Naive thymus-derived CD4-positive, alpha-beta T cell (primary cell): Measurements from ENCODE around the gene RSRC1. TPM values are rescaled to one million over a fixed set of nuclear protein-coding genes. Genes with fewer than 3 reads are reported as not detected.

Source experiments
- ATAC-seq: fragments of 150-1000 bp; cut with Tn5 transposase; 2 replicates; pipeline ENCODE4 v1.10.0; 2021; ENCODE audit warnings: mild to moderate bottlenecking, moderate library complexity
- CTCF ChIA-PET: fragments of 350-600 bp; sonication (Branson Sonifier 250); formaldehyde crosslinking; loops from one replicate; lab custom pipeline; 2021; ENCODE audit warnings: antibody characterized with exemption; lab: Charles Lee
- POLR2A ChIA-PET: fragments of 350-600 bp; sonication (Branson Sonifier 250); formaldehyde crosslinking; loops from one replicate; lab custom pipeline; 2021; ENCODE audit warnings: antibody characterized with exemption, inconsistent platforms; lab: Charles Lee
- DNase-seq, 9 donors: peaks; one replicate each; pipeline versions ENCODE4 v3.0.0 to v3.0.0-alpha.2; 2020 to 2022; ENCODE audit warnings: mixed read lengths in 1 of 9
- H3K27ac ChIP-seq: one replicate; pipeline ENCODE4 v1.7.0; 2013; ENCODE audit warnings: mild to moderate bottlenecking, low read depth, low read length, moderate library complexity
- H3K27me3 ChIP-seq, 2 donors: one replicate each; pipeline ENCODE4 v1.7.0; 2013; ENCODE audit warnings: low read length in 2 of 2, mild to moderate bottlenecking in 2 of 2, moderate library complexity in 2 of 2; ENCODE audit not compliant: control insufficient read depth in 2 of 2, insufficient read depth in 2 of 2
- H3K36me3 ChIP-seq, 3 experiments: 1 replicate in 2 of 3; 2 replicates in 1 of 3; pipeline ENCODE4 v1.7.0; 2013; ENCODE audit warnings: low read length in 3 of 3, mild to moderate bottlenecking in 3 of 3, moderate library complexity in 1 of 3; ENCODE audit not compliant: insufficient read depth in 3 of 3, control insufficient read depth in 2 of 3
- H3K4me1 ChIP-seq, 2 donors: one replicate each; pipeline ENCODE4 v1.7.0; 2013; ENCODE audit warnings: low read length in 2 of 2, mild to moderate bottlenecking in 2 of 2, moderate library complexity in 1 of 2; ENCODE audit not compliant: control insufficient read depth in 2 of 2, insufficient read depth in 2 of 2
- H3K4me3 ChIP-seq: 2 replicates; pipeline ENCODE4 v1.7.0; 2013; ENCODE audit warnings: mild to moderate bottlenecking, low read length
- H3K9me3 ChIP-seq, 3 experiments: 1 replicate in 2 of 3; 2 replicates in 1 of 3; pipeline ENCODE4 v1.7.0; 2013; ENCODE audit warnings: low read length in 3 of 3; ENCODE audit not compliant: control insufficient read depth in 2 of 3
- H3K27ac Mint-ChIP-seq, 9 donors: one replicate each; pipeline ENCODE4 v1.8.0; 2020 to 2022; ENCODE audit warnings: mixed read lengths in 9 of 9, mild to moderate bottlenecking in 8 of 9, moderate library complexity in 5 of 9, inconsistent platforms in 2 of 9
- H3K27me3 Mint-ChIP-seq, 5 donors: one replicate each; pipeline ENCODE4 v1.8.0; 2021 to 2022; ENCODE audit warnings: mixed read lengths in 5 of 5, mild to moderate bottlenecking in 1 of 5
- H3K36me3 Mint-ChIP-seq, 5 donors: one replicate each; pipeline ENCODE4 v1.8.0; 2020 to 2022; ENCODE audit warnings: mixed read lengths in 5 of 5, mild to moderate bottlenecking in 3 of 5, inconsistent platforms in 1 of 5
- H3K4me1 Mint-ChIP-seq, 7 donors: one replicate each; pipeline ENCODE4 v1.8.0; 2020 to 2022; ENCODE audit warnings: mixed read lengths in 7 of 7, mild to moderate bottlenecking in 3 of 7, inconsistent platforms in 1 of 7
- H3K4me3 Mint-ChIP-seq, 10 donors: one replicate each; pipeline ENCODE4 v1.8.0; 2020 to 2022; ENCODE audit warnings: mild to moderate bottlenecking in 10 of 10, mixed read lengths in 10 of 10, moderate library complexity in 6 of 10, inconsistent platforms in 2 of 10
- H3K9me3 Mint-ChIP-seq, 11 donors: one replicate each; pipeline ENCODE4 v1.8.0; 2020 to 2022; ENCODE audit warnings: mixed read lengths in 11 of 11, mild to moderate bottlenecking in 4 of 11, inconsistent platforms in 1 of 11, moderate library complexity in 1 of 11
- intact Hi-C, 2 donors: fragments of 100-400 bp; cut with micrococcal nuclease; formaldehyde crosslinking; loops; one replicate each; pipeline ENCODE4 v1.15.1; 2023
- polyA plus RNA-seq, 2 donors: library from polyadenylated mRNA; unstranded; fragments of 300-500 nt; fragmentation: Illumina TruSeq; gene quantifications; one replicate each; pipeline ENCODE4 v1.2.3, GENCODE V29; 2021
- total RNA-seq, 6 experiments: library from RNA in 5 of 6; stranded (reverse) in 5 of 6; gene quantifications; 1 replicate in 5 of 6; 2 replicates in 1 of 6; pipeline ENCODE4 v1.2.3 and lab custom pipeline; 2021 to 2026

The RSRC1 gene
- total and polyA plus RNA-seq, 7 experiments from 2014 or later: 30.0 to 45.0 (median 37.4) TPM

GRCh38 chr3:158181096-158181495 is 71.2 kb downstream of the RSRC1 start:
- Histone ChIP-seq H3K4me3 (no peak overlapping the region), H3K27ac (no peak overlapping the region), H3K27me3 (no peaks in the 10 kb centered on the region), H3K36me3 (no peaks in the 10 kb centered on the region), H3K4me1 (no peaks in the 10 kb centered on the region), H3K9me3 (no peaks in the 10 kb centered on the region)
- no peak overlapping the region for H3K27ac Mint-ChIP-seq
- peaks cover 5 to 39% (median 21%) of the 10 kb centered on the region in 5 donors for H3K36me3 Mint-ChIP-seq
- ATAC-seq (no peak), DNase-seq (no peak)
- intact Hi-C loops: no loop called here
- H3K4me3 Mint-ChIP-seq: no peak overlapping the region
- H3K9me3 Mint-ChIP-seq: peaks cover 0 to 42% (median 7%) of the 10 kb centered on the region in 11 donors
- peaks cover 0 to 25% (median 8%) of the 10 kb centered on the region in 7 donors for H3K4me1 Mint-ChIP-seq
- CTCF ChIA-PET: no interaction called here
- no peaks in the 10 kb centered on the region for H3K27me3 Mint-ChIP-seq
- POLR2A ChIA-PET: no interaction called here

GRCh38 chr3:158185711-158186110 is 75.8 kb downstream of the RSRC1 start:
- peaks cover 0 to 11% (median 0%) of the 10 kb centered on the region in 11 donors for H3K9me3 Mint-ChIP-seq
- no peak overlapping the region for H3K4me3 ChIP-seq
- H3K36me3 Mint-ChIP-seq: peaks cover 0 to 28% (median 19%) of the 10 kb centered on the region in 5 donors
- POLR2A ChIA-PET: no interaction called here
- no peaks in the 10 kb centered on the region for H3K27me3 Mint-ChIP-seq
- no peaks in the 10 kb centered on the region for H3K9me3 ChIP-seq
- H3K27ac Mint-ChIP-seq: no peak overlapping the region
- CTCF ChIA-PET: no interaction called here
- DNase-seq (no peak), ATAC-seq (no peak)
- H3K4me1 Mint-ChIP-seq: peaks cover 0 to 25% (median 11%) of the 10 kb centered on the region in 7 donors
- no peaks in the 10 kb centered on the region for H3K4me1 ChIP-seq
- H3K36me3 ChIP-seq: no peaks in the 10 kb centered on the region
- no peaks in the 10 kb centered on the region for H3K27me3 ChIP-seq
- intact Hi-C loops: no loop called here
- H3K4me3 Mint-ChIP-seq: no peak overlapping the region
- H3K27ac ChIP-seq: no peak overlapping the region

- H3K4me3 ChIP-seq: no peak overlapping the region
- no peaks in the 10 kb centered on the region for H3K4me1 ChIP-seq
- H3K4me3 Mint-ChIP-seq: no peak overlapping the region
- H3K36me3 ChIP-seq: peaks cover 0 to 5% (median 0%) of the 10 kb centered on the region in 3 experiments
- ATAC-seq (no peak), DNase-seq (no peak)
- peaks cover 0 to 19% (median 0%) of the 10 kb centered on the region in 3 experiments for H3K9me3 ChIP-seq
- no peak overlapping the region for H3K27ac ChIP-seq
- H3K36me3 Mint-ChIP-seq: peaks cover 30 to 85% (median 75%) of the 10 kb centered on the region in 5 donors
- H3K9me3 Mint-ChIP-seq: peaks cover 11 to 57% (median 34%) of the 10 kb centered on the region in 11 donors
- peaks cover 0 to 8% (median 0%) of the 10 kb centered on the region in 7 donors for H3K4me1 Mint-ChIP-seq
- no peaks in the 10 kb centered on the region for H3K27me3 Mint-ChIP-seq
- no peak overlapping the region for H3K27ac Mint-ChIP-seq
- no peaks in the 10 kb centered on the region for H3K27me3 ChIP-seq
- ChIA-PET CTCF (no interaction called here), POLR2A (no interaction called here)
- intact Hi-C loops: no loop called here
Observed at GRCh38 chr3:158200955-158201354, 91.1 kb downstream of the RSRC1 start.

GRCh38 chr3:158205324-158205723 is 95.4 kb downstream of the RSRC1 start:
- intact Hi-C loops: no loop called here
- no peak overlapping the region for H3K27ac Mint-ChIP-seq
- ChIA-PET CTCF (interaction anchor here (0.6 kb wide), 1 partner anchor 109 kb away, joined by 3 read pairs; no protein-coding TSS in a partner anchor), POLR2A (no interaction called here)
- peaks cover 0 to 11% (median 0%) of the 10 kb centered on the region in 7 donors for H3K4me1 Mint-ChIP-seq
- ATAC-seq (no peak), DNase-seq (no peak)
- Histone ChIP-seq H3K27ac (no peak overlapping the region), H3K36me3 (no peaks in the 10 kb centered on the region), H3K9me3 (peaks cover 0 to 8% (median 0%) of the 10 kb centered on the region in 3 experiments), H3K4me1 (no peaks in the 10 kb centered on the region), H3K4me3 (no peak overlapping the region), H3K27me3 (no peaks in the 10 kb centered on the region)
- H3K27me3 Mint-ChIP-seq: no peaks in the 10 kb centered on the region
- peaks cover 0 to 19% (median 14%) of the 10 kb centered on the region in 11 donors for H3K9me3 Mint-ChIP-seq
- H3K36me3 Mint-ChIP-seq: peaks cover 16 to 80% (median 66%) of the 10 kb centered on the region in 5 donors
- H3K4me3 Mint-ChIP-seq: no peak overlapping the region

GRCh38 chr3:158205994-158206393 is 96.1 kb downstream of the RSRC1 start:
- no peak overlapping the region for H3K27ac ChIP-seq
- Mint-ChIP-seq H3K36me3 (peaks cover 14 to 77% (median 66%) of the 10 kb centered on the region in 5 donors), H3K4me1 (peaks cover 0 to 11% (median 0%) of the 10 kb centered on the region in 7 donors), H3K27me3 (no peaks in the 10 kb centered on the region), H3K4me3 (no peak overlapping the region), H3K9me3 (peaks cover 0 to 12% (median 9%) of the 10 kb centered on the region in 11 donors), H3K27ac (no peak overlapping the region)
- POLR2A ChIA-PET: no interaction called here
- ATAC-seq (no peak), DNase-seq (no peak)
- no peaks in the 10 kb centered on the region for H3K36me3 ChIP-seq
- no peaks in the 10 kb centered on the region for H3K27me3 ChIP-seq
- H3K4me3 ChIP-seq: no peak overlapping the region
- peaks cover 0 to 3% (median 0%) of the 10 kb centered on the region in 3 experiments for H3K9me3 ChIP-seq
- intact Hi-C loops: no loop called here
- CTCF ChIA-PET: no interaction called here
- H3K4me1 ChIP-seq: no peaks in the 10 kb centered on the region

- H3K4me3 Mint-ChIP-seq: no peak overlapping the region
- peaks cover 0 to 11% (median 0%) of the 10 kb centered on the region in 7 donors for H3K4me1 Mint-ChIP-seq
- Histone ChIP-seq H3K27ac (no peak overlapping the region), H3K4me1 (no peaks in the 10 kb centered on the region), H3K36me3 (no peaks in the 10 kb centered on the region), H3K27me3 (no peaks in the 10 kb centered on the region), H3K9me3 (no peaks in the 10 kb centered on the region), H3K4me3 (no peak overlapping the region)
- CTCF ChIA-PET: interaction anchor here (0.7 kb wide), 1 partner anchor 291 kb away, joined by 3 read pairs; no protein-coding TSS in a partner anchor
- ATAC-seq: no peak
- intact Hi-C loops: no loop called here
- POLR2A ChIA-PET: no interaction called here
- peaks cover 0 to 2% (median 0%) of the 10 kb centered on the region in 11 donors for H3K9me3 Mint-ChIP-seq
- H3K27me3 Mint-ChIP-seq: no peaks in the 10 kb centered on the region
- H3K27ac Mint-ChIP-seq: no peak overlapping the region
- DNase-seq: no peak
- H3K36me3 Mint-ChIP-seq: peaks cover 0 to 76% (median 73%) of the 10 kb centered on the region in 5 donors
Observed at GRCh38 chr3:158210067-158210466, 100.2 kb downstream of the RSRC1 start.

GRCh38 chr3:158213461-158213860 is 103.6 kb downstream of the RSRC1 start:
- no peak for DNase-seq
- POLR2A ChIA-PET: no interaction called here
- ATAC-seq: no peak
- H3K4me1 Mint-ChIP-seq: peaks cover 0 to 10% (median 4%) of the 10 kb centered on the region in 7 donors
- H3K9me3 Mint-ChIP-seq: peaks cover 0 to 3% (median 0%) of the 10 kb centered on the region in 11 donors
- no peak overlapping the region for H3K27ac Mint-ChIP-seq
- H3K4me1 ChIP-seq: no peaks in the 10 kb centered on the region
- intact Hi-C loops: no loop called here
- no peak overlapping the region for H3K27ac ChIP-seq
- H3K27me3 Mint-ChIP-seq: no peaks in the 10 kb centered on the region
- CTCF ChIA-PET: no interaction called here
- no peaks in the 10 kb centered on the region for H3K27me3 ChIP-seq
- H3K4me3 ChIP-seq: no peak overlapping the region
- no peak overlapping the region for H3K4me3 Mint-ChIP-seq
- peaks cover 0 to 5% (median 0%) of the 10 kb centered on the region in 3 experiments for H3K36me3 ChIP-seq
- H3K9me3 ChIP-seq: no peaks in the 10 kb centered on the region
- peaks cover 4 to 65% (median 63%) of the 10 kb centered on the region in 5 donors for H3K36me3 Mint-ChIP-seq
